ENCODE data around the gene BOK. TPM values are rescaled to one million over a fixed set of nuclear protein-coding genes. Genes with fewer than 3 reads are reported as not detected.

The BOK gene
- total RNA-seq, 1 experiment from 2014 or later: 41.5 TPM

- TF ChIP-seq ZBTB33 (IDR thresholded peaks at IDR 0.05; ENCODE audit: extremely low read depth, insufficient replicate concordance, low read length): no peak
- TF ChIP-seq EZH2 (IDR thresholded peaks at IDR 0.05): no peak
- no peak for TF ChIP-seq EGR1 (IDR thresholded peaks at IDR 0.05; ENCODE audit: low read depth)
- TF ChIP-seq SP1 (IDR thresholded peaks at IDR 0.05; ENCODE audit: low read depth): no peak
Observed at GRCh38 chr2:241601841-241602240, 43.3 kb downstream of the BOK start (continued).

GRCh38 chr2:241602720-241603119, 44.2 kb downstream of the BOK start:
- ChIA-PET CTCF (no interaction called here), POLR2A (no interaction called here), RAD21 (ENCODE audit: low non-redundant PET in 1 of 2, low total read pairs in 2 of 2, uncharacterized antibody in 2 of 2, unreplicated experiment in 2 of 2) (no interaction called here)
- no peaks in the 10 kb centered on the region for H3K9me2 ChIP-seq (ENCODE audit: insufficient read depth)
- H2AFZ ChIP-seq (ENCODE audit: low read depth, low read length, poor library complexity, severe bottlenecking): no peak overlapping the region
- intact Hi-C loops (cut with micrococcal nuclease): no loop called here
- H3K79me2 ChIP-seq (ENCODE audit: insufficient read depth, low read length): no peaks in the 10 kb centered on the region
- no peak overlapping the region for H3K4me2 ChIP-seq (ENCODE audit: low read length)
- H3K27me3 ChIP-seq (ENCODE audit: insufficient read depth, low read length): no peaks in the 10 kb centered on the region
- DNase-seq (ENCODE audit: low read depth, low spot score) (no peak), ATAC-seq (no peak)
- no peak overlapping the region for H3K9ac ChIP-seq (ENCODE audit: low read length)
- H3K9me3 ChIP-seq (ENCODE audit: control insufficient read depth in 1 of 2, insufficient read depth in 1 of 2, low read depth in 1 of 2, low read length in 2 of 2): no peaks in the 10 kb centered on the region
- H3K4me1 ChIP-seq (ENCODE audit: control insufficient read depth in 1 of 2, insufficient read depth in 2 of 2, low read length in 2 of 2): no peaks in the 10 kb centered on the region
- no peak overlapping the region for H3K4me3 ChIP-seq (replicated peaks in 1 of 2; ENCODE audit: low read depth in 1 of 2, low read length in 2 of 2)
- H3K27ac ChIP-seq (ENCODE audit: low read depth, low read length): no peak overlapping the region
- H3K36me3 ChIP-seq (ENCODE audit: control insufficient read depth in 1 of 2, insufficient read depth in 2 of 2, low read length in 2 of 2): peaks cover 6 to 18% of the 10 kb centered on the region in 2 experiments; a peak in 3 of 4 replicates
- H4K20me1 ChIP-seq (ENCODE audit: insufficient read depth): no peaks in the 10 kb centered on the region
- TF ChIP-seq SRF (IDR thresholded peaks at IDR 0.05; ENCODE audit: low read depth) (no peak), ZBTB33 (IDR thresholded peaks at IDR 0.05; ENCODE audit: extremely low read depth, insufficient replicate concordance, low read length) (no peak), MAX (IDR thresholded peaks at IDR 0.05) (no peak), EZH2phosphoT487 (IDR thresholded peaks at IDR 0.05; ENCODE audit: borderline replicate concordance) (no peak), ZNF274 (IDR thresholded peaks at IDR 0.05; ENCODE audit: low read depth, low read length) (no peak), EGR1 (IDR thresholded peaks at IDR 0.05; ENCODE audit: low read depth) (no peak), ELF1 (IDR thresholded peaks at IDR 0.05; ENCODE audit: borderline replicate concordance, low read depth) (no peak), YY1 (IDR thresholded peaks at IDR 0.05; ENCODE audit: extremely low read depth, insufficient replicate concordance, low read depth, low read length) (no peak), POLR2A (IDR thresholded peaks at IDR 0.05; ENCODE audit: borderline replicate concordance, extremely low read depth, insufficient read depth, insufficient read length) (no peak), ZFX (IDR thresholded peaks at IDR 0.05) (no peak), EZH2 (IDR thresholded peaks at IDR 0.05) (no peak), JUND (IDR thresholded peaks at IDR 0.05) (no peak), RAD21 (IDR thresholded peaks at IDR 0.05; ENCODE audit: low read depth) (no peak), CBX3 (IDR thresholded peaks at IDR 0.05; ENCODE audit: low read depth) (no peak), SP1 (IDR thresholded peaks at IDR 0.05; ENCODE audit: low read depth) (no peak), FOSL1 (IDR thresholded peaks at IDR 0.05; ENCODE audit: low read depth) (no peak), SIN3A (IDR thresholded peaks at IDR 0.05; ENCODE audit: low read depth) (no peak), POLR2AphosphoS5 (IDR thresholded peaks at IDR 0.05; ENCODE audit: low read depth, low read length) (no peak)
- BruUV-seq (replicated peaks): no TSS peak

All from HCT116 (cell line).